Heart right ventricle (tissue), 16 donors: ENCODE results near the gene NUP88. TPM values are rescaled to one million over a fixed set of nuclear protein-coding genes. Genes with fewer than 3 reads are reported as not detected.
"Not testable (repeated sequence)": the region's sequence is repeated elsewhere in the genome, so short reads cannot be mapped to it uniquely, and the experiment has no call there.

ENCODE experiments used
- ATAC-seq, 8 donors: fragments of 200-7000 bp; cut with Tn5 transposase; one replicate each; pipeline ENCODE4 v1.9.1; 2020; ENCODE audit warnings: mild to moderate bottlenecking in 8 of 8, moderate library complexity in 8 of 8, moderate number of reproducible peaks in 1 of 8
- DNase-seq, 2 donors: peaks; one replicate each; pipeline ENCODE4 v3.0.0-alpha.2; 2020
- H3K27ac ChIP-seq, 10 donors: fragments of 200-600 bp; sonication (generic) in 2 of 10; one replicate each; pipeline versions ENCODE4 v1.5.0 to v1.8.0; 2020 to 2022; ENCODE audit warnings: mild to moderate bottlenecking in 3 of 10
- H3K27me3 ChIP-seq, 7 donors: fragments of 200-600 bp; one replicate each; pipeline ENCODE4 v1.8.0; 2021 to 2022; ENCODE audit warnings: mild to moderate bottlenecking in 2 of 7
- H3K36me3 ChIP-seq, 9 donors: fragments of 200-600 bp; sonication (generic) in 1 of 9; one replicate each; pipeline versions ENCODE4 v1.5.0 to v1.8.0; 2020 to 2022; ENCODE audit warnings: mild to moderate bottlenecking in 2 of 9
- H3K4me1 ChIP-seq, 9 donors: fragments of 200-600 bp; sonication (generic) in 1 of 9; one replicate each; pipeline versions ENCODE4 v1.5.0 to v1.8.0; 2020 to 2022; ENCODE audit warnings: mild to moderate bottlenecking in 4 of 9
- H3K4me3 ChIP-seq, 10 donors: fragments of 200-600 bp; sonication (generic) in 2 of 10; one replicate each; pipeline versions ENCODE4 v1.5.0 to v1.8.0; 2020 to 2022; ENCODE audit warnings: mild to moderate bottlenecking in 7 of 10, moderate library complexity in 2 of 10
- H3K9me3 ChIP-seq, 11 donors: fragments of 200-600 bp in 10 of 11; sonication (generic) in 2 of 11; one replicate each; pipeline versions ENCODE4 v1.5.0 to v1.8.0; 2013 to 2022; ENCODE audit warnings: mild to moderate bottlenecking in 2 of 11, control low read depth in 1 of 11, moderate library complexity in 1 of 11
- CTCF ChIP-seq, 9 donors: fragments of 200-600 bp; sonication (generic) in 2 of 9; IDR thresholded peaks; one replicate each; pipeline versions ENCODE4 v1.5.0 to v1.8.0; 2021 to 2022; ENCODE audit warnings: antibody characterized with exemption in 9 of 9, mild to moderate bottlenecking in 5 of 9, moderate library complexity in 1 of 9
- WGBS, 2 donors: extraction: QIAGEN DNeasy Blood & Tissue Kit; methylation state at CpG; one replicate each; pipeline ENCODE4 v1.1.7; 2013; ENCODE audit warnings: inconsistent platforms in 1 of 2; 5-methylcytosine and 5-hydroxymethylcytosine counted together
- intact Hi-C, 10 donors: fragments of 100-400 bp; cut with DNase I; formaldehyde crosslinking; loops; one replicate each; pipeline versions ENCODE4 v1.11.1 to v1.14.2; 2022
- polyA plus RNA-seq, 2 donors: library from polyadenylated mRNA; stranded (reverse); fragments of 200-250 nt; gene quantifications; one replicate each; pipeline ENCODE4 v1.2.3, GENCODE V29; 2013
- total RNA-seq, 10 donors: library from RNA; stranded (reverse); fragmentation: NEBNext Ultra II Directional in 3 of 10; extraction: Animal tissue kit (Norgen Biotek cat#: 25700) in 3 of 10; gene quantifications; one replicate each; pipeline versions ENCODE4 v1.2.1 to v1.2.4, GENCODE V29; 2021 to 2023
- donor health status: Arrhythmogenic right ventricular cardiomyopathy.
- donor health status: ischemic (EF 13 %, LVEDD 7.1; RV severe dilation, severe dysfunction).
- donor health status: healthy with polysubstance abuse.
- donor health status: DM: no; HTN: yes; CAD: no.
- donor health status: DM: no; HTN: no; CAD: no.
- donor health status: ischemic (EF 25% LVEDD 6.9; RV normal size, moderate dysfunction).
- donor health status: ischemic (EF 25% LVEDD 5.7; RV mildly dilated, moderate dysfunction).
- donor health status: healthy.
- donor health status: DM: yes; HTN: yes; CAD: no.
- donor health status: Ischemic cardiomyopathy.
- donor health status: ischemic (EF 35%, LVEDD 5.7; RV mildly dilated, moderate dysfunction).
- donor health status: nonischemic (EF 11% LVEDD 7.7; RV severe dilation, severe dysfunction).
- donor health status: DM: yes; HTN: yes; CAD: no.
- donor health status: PGD.
- donor health status: ischemic (EF 29% LVEDD 5.4; RV normal size, mild dysfunction).
- donor health status: nonischemic (EF 23%, LVEDD 6.1; RV moderate dilation, normal function).

The NUP88 gene
- total and polyA plus RNA-seq, 12 donors = 23.3 to 59.7 (median 35.5) TPM

GRCh38 chr17:5439446-5439764, 19.9 kb upstream of the NUP88 start:
- Histone ChIP-seq H3K4me3 (peak overlapping the region in 9 of 10 donors; percentile 68 to 97 (median 82)), H3K9me3 (no peaks in the 10 kb centered on the region), H3K27ac (peak overlapping the region in 9 of 10 donors; percentile 72 to 91 (median 82)), H3K36me3 (peaks cover 0 to 68% (median 21%) of the 10 kb centered on the region in 9 donors), H3K4me1 (peaks cover 5 to 30% (median 20%) of the 10 kb centered on the region in 9 donors), H3K27me3 (no peaks in the 10 kb centered on the region)
- TF ChIP-seq CTCF (IDR thresholded peaks at IDR 0.05) = peak in 4 of 9 donors; percentile 6 to 48 (median 37)
- WGBS, 2 donors = 11 to 44% methylated on average over 1 of the region's 1 CpG
- intact Hi-C loops = loop anchor here in 4 of 10 donors (2.0 to 10.0 kb wide), 3 partner anchors 191 to 195 kb away; no protein-coding TSS in a partner anchor
- DNase-seq (no peak), ATAC-seq (no peak)

- Histone ChIP-seq H3K4me3 (peak within 1 kb of the TSS; percentile 56 to 97 (median 81)), H3K36me3 (peaks cover 0 to 68% (median 21%) of the 10 kb centered on the region in 9 donors), H3K27me3 (no peaks in the 10 kb centered on the region), H3K4me1 (peaks cover 5 to 30% (median 20%) of the 10 kb centered on the region in 9 donors), H3K9me3 (no peaks in the 10 kb centered on the region), H3K27ac (peak within 1 kb of the TSS in 9 of 10 donors; percentile 72 to 91 (median 82))
- peak; percentile 99 to 100 (median 100) for TF ChIP-seq CTCF (IDR thresholded peaks at IDR 0.05)
- peak; percentile 92 to 93 for DNase-seq
- intact Hi-C loops = loop anchor here in 4 of 10 donors (2.0 to 10.0 kb wide), 3 partner anchors 190 to 194 kb away; no protein-coding TSS in a partner anchor
- 0% methylated on average over 75 of the region's 75 CpGs for WGBS, 2 donors
- peak; percentile 96 to 98 (median 97) for ATAC-seq
These were observed 19.4 kb upstream of the NUP88 start, which contains the start of gene C1QBP for GRCh38 chr17:5438716-5439445. C1QBP (minus strand) TSS chr17:5439155; CDS start chr17:5439073, 82 bp downstream.

GRCh38 chr17:5437721-5438317, 18.4 kb upstream of the NUP88 start:
- intact Hi-C loops = loop anchor here in 4 of 10 donors (2.0 to 10.0 kb wide), 3 partner anchors 189 to 193 kb away; no protein-coding TSS in a partner anchor
- no peaks in the 10 kb centered on the region for H3K27me3 ChIP-seq
- no peak for DNase-seq
- ATAC-seq = no peak
- H3K27ac ChIP-seq = peak overlapping the region in 5 of 10 donors; percentile 75 to 88 (median 82)
- WGBS, 2 donors = 61 to 64% methylated on average over 5 of the region's 5 CpGs
- H3K9me3 ChIP-seq = no peaks in the 10 kb centered on the region
- H3K4me1 ChIP-seq = peaks cover 5 to 35% (median 24%) of the 10 kb centered on the region in 9 donors
- no peak for TF ChIP-seq CTCF (IDR thresholded peaks at IDR 0.05)
- H3K4me3 ChIP-seq = peak overlapping the region in 9 of 10 donors; percentile 68 to 97 (median 82)
- peaks cover 0 to 70% (median 24%) of the 10 kb centered on the region in 9 donors for H3K36me3 ChIP-seq

- H3K9me3 ChIP-seq, H3K27me3 ChIP-seq, ATAC-seq, H3K27ac ChIP-seq, H3K4me3 ChIP-seq, DNase-seq: not testable (repeated sequence)
- 90 to 91% methylated on average over 9 to 10 of the region's 12 CpGs for WGBS, 2 donors
- intact Hi-C loops = loop anchor here in 3 of 10 donors (5.0 to 10.0 kb wide), 2 partner anchors 189 to 191 kb away; no protein-coding TSS in a partner anchor
- peaks cover 0 to 70% (median 41%) of the 10 kb centered on the region in 9 donors for H3K36me3 ChIP-seq
- peaks cover 5 to 35% (median 24%) of the 10 kb centered on the region in 9 donors for H3K4me1 ChIP-seq
These were observed 16.4 kb upstream of the NUP88 start for GRCh38 chr17:5435781-5436315.
